T-helper 9 cell (primary cell): ENCODE measurements around the gene USP38.
"Not testable (repeated sequence)": the region's sequence is repeated elsewhere in the genome, so short reads cannot be mapped to it uniquely, and the experiment has no call there.

Experiments used
- DNase-seq: peaks from one replicate; pipeline ENCODE4 v3.0.0-alpha.2; 2020
- total RNA-seq, 2 donors: gene quantifications; one replicate each; lab custom pipeline; 2026; lab: John Stamatoyannopoulos, UW

USP38 gene, protein sequence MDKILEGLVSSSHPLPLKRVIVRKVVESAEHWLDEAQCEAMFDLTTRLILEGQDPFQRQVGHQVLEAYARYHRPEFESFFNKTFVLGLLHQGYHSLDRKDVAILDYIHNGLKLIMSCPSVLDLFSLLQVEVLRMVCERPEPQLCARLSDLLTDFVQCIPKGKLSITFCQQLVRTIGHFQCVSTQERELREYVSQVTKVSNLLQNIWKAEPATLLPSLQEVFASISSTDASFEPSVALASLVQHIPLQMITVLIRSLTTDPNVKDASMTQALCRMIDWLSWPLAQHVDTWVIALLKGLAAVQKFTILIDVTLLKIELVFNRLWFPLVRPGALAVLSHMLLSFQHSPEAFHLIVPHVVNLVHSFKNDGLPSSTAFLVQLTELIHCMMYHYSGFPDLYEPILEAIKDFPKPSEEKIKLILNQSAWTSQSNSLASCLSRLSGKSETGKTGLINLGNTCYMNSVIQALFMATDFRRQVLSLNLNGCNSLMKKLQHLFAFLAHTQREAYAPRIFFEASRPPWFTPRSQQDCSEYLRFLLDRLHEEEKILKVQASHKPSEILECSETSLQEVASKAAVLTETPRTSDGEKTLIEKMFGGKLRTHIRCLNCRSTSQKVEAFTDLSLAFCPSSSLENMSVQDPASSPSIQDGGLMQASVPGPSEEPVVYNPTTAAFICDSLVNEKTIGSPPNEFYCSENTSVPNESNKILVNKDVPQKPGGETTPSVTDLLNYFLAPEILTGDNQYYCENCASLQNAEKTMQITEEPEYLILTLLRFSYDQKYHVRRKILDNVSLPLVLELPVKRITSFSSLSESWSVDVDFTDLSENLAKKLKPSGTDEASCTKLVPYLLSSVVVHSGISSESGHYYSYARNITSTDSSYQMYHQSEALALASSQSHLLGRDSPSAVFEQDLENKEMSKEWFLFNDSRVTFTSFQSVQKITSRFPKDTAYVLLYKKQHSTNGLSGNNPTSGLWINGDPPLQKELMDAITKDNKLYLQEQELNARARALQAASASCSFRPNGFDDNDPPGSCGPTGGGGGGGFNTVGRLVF
- total RNA-seq, result 113 to 116 reads per million in 2 donors

DNA sequence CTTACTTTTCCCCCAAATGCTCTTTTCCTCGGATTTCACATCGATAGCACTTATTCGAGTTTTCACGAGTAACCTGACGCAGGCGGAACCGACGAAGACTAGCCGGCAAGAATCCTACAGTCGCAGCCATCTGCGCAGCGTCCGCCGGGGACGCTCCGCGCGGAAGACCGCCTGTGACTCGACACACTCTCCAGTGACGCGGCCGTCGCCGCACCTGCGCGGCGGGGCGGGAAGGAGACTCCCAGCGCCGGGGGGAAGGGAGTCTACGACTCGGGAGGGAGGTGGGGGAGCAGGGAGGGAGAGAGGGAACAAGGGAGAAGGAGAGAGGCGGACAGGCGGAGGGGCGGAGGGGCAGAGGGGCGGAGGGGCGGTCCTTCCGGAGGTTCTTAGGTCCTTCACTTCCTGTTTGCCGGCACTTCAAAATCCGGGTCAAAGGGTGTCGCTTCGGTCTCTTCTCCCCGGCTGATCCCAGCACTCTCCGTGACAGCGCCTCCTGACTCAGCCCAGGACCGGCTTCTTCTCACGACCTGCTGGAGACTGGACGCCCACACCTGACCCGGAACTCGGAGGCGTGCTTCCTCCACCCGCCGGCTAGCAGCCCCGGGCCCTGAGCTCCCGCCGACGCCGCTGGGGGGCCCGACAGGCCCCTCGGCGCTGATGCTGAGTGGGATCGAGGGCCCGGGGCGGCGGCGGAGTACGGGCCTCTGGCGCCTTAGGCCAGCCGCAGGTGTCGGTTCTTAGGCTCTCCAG is at the start of gene USP38:
TSS of gene USP38 (plus strand) at position 415 of the 750 bp plus-strand sequence. CDS start 534 bp downstream, outside the sequence.
- DNase-seq, result peak; percentile 77

DNA sequence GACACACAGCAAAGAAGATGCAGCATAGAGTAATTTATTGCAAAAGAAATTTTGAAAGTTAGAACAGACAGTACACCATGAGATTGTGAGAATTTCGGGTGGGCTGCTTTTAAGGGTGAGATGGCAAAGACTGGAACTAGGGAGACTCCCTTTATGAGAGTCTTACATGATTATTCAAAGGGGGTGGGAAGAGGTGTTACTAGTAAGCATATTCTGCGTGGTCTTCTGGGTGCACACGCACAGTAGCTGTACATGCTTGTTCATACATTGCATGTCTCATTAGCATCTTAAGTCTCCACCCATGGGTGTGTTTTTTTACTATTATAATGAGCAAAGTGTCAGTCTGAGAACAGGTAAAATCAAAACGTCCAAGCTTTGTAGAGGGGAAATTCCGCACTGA is 49.4 kb upstream of the USP38 start:
- DNase-seq, result no peak

DNA sequence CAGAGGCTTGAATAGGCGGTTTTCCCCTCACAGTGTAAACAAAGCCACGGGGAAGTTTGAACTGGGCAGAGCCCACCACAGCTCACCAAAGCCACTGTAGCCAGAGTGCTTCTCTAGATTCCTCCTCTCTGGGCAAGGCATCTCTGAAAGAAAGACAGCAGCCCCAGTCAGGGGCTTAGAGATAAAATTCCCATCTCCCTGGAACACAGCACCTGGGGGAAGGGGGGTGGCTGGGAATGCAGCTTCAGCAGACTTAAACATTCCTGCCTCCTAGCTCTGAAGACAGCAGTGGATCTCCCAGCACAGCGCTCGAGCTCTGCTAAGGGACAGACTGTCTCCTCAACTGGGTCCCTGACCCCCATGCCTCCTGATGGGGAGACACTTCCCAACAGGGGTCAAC is 44.0 kb upstream of the USP38 start:
- DNase-seq, result no peak

DNA sequence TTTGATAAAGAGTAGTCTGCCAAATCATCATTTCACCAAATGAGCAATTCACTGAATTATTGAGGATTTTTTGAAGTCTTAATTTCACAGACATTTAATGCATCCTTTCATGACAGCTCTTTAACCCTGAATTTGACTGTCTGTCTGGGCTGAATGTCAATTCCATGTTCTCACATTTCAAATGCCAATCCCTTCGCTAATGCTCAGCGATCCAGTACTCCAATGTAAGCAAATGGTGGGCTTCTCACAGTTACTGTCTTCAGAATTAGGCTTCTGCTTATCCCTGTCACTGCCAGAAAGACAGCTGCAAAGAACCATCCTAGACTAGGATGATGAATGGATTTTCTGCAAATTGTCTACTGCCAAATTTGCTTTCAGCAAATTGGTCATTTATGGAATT is 36.2 kb upstream of the USP38 start:
- DNase-seq, result no peak

DNA sequence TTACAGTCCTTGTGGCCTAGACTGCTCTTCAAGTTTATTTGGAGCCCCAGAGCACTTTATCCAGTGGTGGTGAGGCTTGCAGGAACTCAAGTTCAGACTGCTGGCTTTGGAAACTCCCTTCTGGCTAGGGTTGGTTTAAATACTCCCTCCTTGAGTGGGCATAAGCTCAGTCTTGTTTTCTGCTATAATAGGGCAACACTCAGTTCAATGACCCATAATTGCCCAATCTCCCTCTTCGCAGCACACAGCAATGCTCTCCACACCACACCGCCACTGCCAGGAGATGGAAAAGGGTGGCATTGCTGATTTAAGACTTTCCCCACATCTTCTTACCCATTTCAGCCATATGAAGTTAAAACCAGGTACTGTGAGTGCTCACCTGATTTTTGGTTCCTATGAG is 27.9 kb upstream of the USP38 start:
- DNase-seq, result no peak

DNA sequence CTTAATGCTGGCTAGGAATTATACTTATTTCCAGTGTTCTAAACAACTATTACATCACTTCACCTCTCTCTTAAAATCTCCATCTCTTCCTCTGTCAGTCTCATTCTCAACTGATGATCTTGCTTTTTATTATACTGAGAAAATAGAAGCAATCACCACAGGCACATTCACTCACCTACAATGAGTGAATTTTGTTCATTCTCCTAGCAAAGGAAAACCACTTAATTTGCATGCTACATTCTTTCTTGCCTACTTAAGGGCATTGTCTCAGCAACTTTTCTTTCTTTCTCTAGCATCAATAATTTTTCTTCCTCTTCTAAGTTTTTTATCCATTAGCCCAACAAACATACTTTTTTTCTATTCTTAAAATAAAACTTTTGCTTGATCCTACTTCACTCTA is 21.1 kb upstream of the USP38 start:
- no peak for DNase-seq

DNA sequence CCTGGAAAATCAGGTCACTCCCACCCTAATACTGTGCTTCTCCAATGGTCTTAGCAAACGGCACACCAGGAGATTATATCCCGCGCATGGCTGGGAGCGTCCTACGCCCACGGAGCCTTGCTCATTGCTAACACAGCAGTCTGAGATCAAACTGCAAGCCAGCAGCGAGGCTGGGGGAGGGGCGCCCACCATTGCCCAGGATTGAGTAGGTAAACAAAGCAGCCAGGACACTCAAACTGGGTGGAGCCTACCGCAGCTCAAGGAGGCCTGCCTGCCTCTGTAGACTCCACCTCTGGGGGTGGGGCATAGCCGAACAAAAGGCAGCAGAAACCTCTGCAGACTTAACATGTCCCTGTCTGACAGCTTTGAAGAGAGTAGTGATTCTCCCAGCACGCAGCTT is 18.0 kb upstream of the USP38 start:
- DNase-seq, result not testable (repeated sequence)

DNA sequence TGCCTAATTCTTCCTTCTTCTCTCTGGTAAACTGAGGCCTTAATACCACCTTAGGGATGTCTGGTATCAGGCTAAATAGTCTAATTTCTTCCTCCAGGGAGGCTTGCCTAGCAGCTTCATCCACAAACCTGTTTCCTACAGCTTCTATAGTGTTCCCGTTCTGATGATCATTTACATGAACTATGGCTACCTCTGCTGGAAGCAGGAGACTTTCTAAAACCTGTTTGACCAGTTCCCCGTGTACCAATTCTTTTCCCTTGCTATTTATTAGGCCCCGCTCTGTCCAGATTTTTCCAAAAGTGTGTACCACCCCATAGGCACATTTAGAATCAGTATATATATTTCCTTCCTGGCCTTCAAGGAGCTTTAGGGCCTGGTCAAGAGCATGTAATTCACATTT is 5.8 kb upstream of the USP38 start:
- no peak for DNase-seq

DNA sequence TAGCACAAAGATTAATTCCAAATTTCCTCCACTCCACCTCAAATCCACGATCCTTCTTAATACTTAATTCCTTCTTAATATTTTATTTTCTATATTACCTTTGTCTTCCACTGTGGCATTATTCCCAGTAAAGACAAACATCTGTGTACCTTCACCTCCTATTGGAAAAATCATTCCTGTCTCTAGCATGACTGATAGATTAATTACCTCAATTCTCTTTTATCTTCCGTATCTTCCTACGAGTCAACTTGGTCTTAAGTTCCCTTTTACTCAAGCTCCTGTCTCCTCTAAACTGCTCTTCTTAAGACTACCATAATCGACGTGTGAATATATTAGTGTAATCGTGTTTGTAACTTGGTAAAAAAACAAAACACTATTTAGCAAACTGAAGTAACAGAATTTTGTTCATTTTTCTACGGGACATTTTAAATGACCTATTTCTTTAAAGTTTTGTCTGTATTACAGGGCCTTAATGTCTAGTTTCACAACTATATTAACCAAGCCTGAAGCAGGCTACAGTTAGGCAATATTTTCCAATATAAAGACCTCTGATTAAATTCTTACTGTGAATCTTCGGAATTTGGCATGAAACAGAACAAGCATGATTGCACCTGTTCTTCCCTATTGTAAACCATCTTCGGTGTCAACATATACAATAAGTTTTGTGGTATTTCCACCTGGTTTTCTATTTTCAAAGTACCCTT is 1.1 kb upstream of the USP38 start:
- DNase-seq, result no peak

DNA sequence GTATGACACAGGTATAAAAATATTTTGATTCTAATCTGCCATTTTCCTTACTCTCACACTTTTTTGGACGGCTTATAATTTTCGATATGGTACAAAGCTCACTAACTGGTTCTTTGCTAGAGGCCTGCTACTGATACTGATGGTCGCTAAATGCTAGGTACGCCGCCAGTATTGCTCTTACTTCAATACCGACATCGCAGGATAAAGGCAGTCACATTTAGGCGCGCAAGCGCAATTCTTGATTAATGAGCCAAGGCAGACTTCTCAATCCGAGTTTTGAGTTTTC is 557 bp upstream of the USP38 start:
- no peak for DNase-seq

DNA sequence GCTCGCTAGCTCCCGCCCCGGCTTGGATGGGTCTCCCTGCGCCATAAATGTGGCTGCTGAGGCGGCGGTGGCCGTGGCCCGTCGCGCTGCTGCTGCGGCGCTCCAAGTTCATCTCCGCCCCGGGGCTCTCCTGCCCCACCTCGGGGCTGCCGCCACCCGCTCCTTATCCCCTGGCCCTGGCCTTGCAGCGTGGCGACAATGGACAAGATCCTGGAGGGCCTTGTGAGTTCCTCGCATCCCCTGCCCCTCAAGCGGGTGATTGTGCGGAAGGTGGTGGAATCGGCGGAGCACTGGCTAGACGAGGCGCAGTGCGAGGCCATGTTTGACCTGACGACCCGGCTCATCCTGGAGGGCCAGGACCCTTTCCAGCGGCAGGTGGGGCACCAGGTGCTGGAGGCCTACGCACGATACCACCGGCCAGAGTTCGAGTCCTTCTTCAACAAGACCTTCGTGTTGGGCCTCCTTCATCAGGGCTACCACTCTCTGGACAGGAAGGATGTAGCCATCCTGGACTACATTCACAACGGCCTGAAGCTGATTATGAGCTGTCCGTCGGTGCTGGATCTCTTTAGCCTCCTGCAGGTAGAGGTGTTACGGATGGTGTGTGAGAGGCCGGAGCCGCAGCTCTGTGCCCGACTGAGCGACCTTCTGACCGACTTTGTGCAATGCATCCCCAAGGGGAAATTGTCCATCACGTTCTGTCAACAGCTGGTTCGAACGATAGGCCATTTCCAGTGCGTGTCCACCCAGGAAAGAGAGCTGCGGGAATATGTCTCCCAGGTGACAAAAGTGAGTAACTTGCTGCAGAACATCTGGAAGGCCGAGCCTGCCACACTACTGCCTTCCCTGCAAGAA is 763 bp downstream of the USP38 start:
- DNase-seq, result no peak

DNA sequence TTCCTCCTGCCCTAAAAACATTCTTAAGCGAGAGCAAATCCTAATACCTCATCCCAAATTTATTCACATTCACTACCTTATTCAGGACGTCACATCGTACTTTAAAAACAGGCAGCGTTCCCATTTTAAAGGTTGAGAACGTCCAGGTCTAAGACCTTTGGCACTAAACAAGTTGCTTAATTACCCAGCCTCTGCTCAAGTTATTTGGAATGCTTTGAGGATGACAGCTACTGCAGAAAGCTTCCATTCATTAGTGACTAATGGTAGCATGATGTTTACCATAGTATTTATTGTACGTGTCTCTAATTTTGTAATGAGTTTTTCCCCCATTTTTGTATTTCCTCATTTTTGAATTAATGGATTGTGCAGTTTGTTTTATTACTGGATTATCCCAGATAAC is 1.5 kb downstream of the USP38 start:
- no peak for DNase-seq

DNA sequence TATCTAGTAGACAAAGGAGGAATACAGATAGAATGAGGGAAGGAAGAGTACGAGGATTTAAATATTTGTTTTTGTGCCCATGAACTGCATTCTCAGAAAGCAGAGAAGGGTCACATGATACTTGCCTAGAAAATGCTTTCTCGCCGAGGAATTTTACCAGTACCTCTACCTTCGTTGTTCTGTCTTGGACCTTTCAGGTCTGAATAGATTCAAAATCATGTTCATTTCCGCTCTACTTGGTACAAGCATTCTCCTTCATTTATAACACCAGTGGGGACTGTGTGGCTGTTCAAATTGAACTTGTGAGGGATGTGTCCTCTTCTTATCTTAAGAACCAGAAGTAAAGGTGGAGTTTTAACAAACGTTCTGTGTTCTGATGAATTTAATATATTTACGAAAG is 1.9 kb downstream of the USP38 start:
- no peak for DNase-seq

DNA sequence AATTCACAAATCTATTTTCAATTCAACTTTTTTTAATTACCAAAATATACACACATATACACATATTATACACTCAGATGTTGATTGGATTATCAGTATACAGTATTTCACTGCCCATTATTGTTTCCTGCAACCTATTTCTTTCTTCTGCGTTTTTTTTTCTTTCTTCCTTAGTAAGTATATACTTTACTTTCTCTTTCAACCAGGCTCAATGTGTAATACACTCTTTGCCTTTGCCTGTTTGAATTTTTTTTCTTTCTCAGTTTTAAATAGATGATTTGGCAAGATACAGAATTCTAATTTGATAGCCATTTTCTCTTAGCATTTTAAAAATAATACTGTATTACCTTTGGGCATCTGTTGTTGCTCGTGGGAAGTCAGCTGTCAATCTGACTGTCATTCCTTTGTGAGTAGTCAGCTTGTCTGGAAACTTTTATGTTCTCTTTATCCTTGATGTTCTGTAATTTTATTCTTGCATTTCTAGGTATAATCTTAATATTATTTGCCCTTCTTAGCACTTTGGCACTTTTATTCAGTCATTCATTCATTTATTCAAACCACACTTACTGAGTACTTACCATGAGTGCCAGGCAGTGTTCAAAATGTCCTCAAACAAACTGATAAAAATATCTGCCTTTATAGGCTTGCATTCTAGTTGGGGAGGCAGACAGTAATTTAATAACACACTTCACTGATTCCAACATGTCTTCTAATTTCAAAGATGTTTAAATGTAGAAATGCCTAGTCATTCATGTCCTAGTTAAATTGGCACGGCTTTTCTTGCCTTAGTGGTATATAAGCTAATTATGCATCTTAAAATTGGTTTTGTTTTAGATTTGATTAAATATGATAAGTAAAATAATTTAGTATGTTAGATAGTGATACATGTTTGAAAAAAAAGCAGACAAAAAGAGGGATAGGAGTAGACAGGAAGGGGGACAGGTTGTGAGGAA is 3.7 kb downstream of the USP38 start:
- DNase-seq, result no peak

DNA sequence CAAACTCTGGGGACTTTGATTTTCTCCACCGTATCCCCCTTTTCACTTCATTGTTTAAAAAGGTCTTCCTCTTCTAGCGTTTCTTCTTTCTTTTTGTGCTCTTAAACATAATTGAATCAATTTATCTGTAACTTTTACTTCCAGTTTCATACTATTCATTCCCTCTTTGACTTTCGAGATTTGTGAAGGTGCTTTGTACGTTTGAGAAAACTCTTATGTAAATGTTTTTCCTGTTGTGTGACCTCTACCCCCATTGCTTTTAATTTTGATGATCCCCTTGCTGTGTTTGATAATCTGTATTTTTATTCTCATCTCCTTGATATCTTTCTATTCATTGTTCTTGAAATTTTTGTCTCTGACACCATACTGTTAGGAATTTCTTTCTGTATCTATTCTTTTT is 4.8 kb downstream of the USP38 start:
- no peak for DNase-seq

DNA sequence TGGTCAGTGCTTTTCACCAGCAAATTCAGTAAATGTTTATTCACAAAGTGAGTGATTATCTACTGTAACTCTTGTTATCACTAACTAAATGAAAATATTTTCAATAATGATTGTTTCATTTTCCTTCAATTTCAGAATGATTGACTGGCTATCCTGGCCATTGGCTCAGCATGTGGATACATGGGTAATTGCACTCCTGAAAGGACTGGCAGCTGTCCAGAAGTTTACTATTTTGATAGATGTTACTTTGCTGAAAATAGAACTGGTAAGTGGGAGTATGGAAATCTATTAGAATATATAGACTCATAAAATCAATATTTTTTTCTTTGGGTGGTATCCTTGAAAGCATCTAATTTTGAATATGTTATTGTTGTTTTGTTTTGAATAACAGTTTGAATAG is 10.9 kb downstream of the USP38 start:
- DNase-seq, result no peak

DNA sequence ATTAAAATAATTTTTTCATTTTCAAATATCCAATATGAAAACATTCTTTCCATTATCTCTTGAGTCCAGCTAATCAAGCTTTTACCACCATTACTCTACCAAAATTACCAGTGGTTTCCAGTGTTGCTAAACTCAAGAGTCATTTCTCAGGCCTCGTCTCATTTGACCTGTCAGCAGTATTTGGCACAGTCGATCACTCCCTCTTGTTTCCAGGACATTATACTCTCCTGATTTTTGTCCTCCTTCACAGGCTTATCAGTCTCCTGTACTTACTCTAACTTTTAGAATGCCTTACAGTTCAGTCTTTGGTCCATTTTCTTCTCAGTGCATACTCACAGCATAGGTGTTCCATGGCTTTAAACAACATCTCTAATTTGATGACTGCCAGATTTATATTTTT is 11.6 kb downstream of the USP38 start:
- DNase-seq, result no peak

DNA sequence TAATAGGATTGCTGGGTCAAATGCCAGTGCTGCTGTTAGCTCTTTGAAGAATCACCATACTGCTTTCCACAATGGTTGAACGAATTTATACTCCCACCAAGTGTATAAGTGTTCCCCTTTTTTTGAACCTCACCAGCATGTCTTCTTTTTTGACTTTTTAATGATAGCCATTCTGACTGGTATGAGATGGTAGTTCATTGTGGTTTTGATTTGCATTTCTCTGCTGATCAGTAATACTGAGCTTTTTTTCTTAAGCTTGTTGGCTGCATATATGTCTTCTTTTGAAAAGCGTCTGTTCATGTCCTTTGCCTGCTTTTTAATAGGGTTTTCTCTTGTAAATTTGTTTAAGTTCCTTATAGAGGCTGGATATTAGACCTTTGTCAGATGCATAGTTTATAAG is 14.8 kb downstream of the USP38 start:
- DNase-seq, result no peak

DNA sequence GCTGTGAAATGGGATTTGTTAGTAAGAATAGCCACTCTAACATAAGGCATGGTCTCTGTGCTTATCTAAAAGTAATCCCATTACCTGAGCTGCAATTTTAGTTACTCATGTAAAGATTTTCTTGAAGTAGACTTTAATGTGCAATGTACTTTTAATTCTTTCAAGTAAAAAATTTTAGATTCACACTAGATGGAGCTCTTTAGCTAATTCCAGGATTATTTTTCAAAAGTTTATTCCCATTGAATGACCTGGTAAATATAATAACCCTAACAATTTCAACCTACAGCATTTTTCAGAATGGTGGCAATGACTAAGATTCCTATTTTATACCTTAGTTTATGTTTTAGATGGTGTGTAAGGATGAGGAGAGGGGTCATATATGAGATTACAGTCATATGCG is 18.1 kb downstream of the USP38 start:
- no peak for DNase-seq

DNA sequence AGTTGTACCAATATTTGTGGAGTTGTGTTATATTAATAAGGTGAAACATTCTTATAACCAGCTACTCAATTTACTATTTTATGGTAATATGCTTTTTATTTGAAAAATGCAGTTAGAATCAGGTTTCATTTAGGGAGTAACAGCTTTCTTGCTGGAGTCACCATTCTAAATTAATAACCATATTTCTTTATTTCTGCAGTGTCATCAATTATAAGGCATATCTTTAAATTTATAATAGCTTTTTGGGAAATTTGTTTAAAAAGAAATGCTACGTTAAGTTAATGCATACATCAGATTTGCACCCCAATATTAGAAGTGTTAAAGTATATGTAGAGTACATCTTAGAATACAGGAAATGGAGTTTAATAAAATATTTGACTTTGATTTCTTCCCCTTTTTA is 18.9 kb downstream of the USP38 start:
- no peak for DNase-seq
